Adipose tissue (tissue), 3 donors: ENCODE measurements around the gene SENP5. TPM values are rescaled to one million over a fixed set of nuclear protein-coding genes. Genes with fewer than 3 reads are reported as not detected.

Experiments
- H3K27ac ChIP-seq: one replicate; pipeline ENCODE4 v1.5.1; 2013; ENCODE audit warnings: low read depth, low read length
- WGBS, 3 donors: extraction: QIAGEN DNeasy Blood & Tissue Kit; methylation state at CpG; one replicate each; pipeline ENCODE4 v1.1.7; 2013; 5-methylcytosine and 5-hydroxymethylcytosine counted together
- polyA plus RNA-seq, 3 donors: library from polyadenylated mRNA; stranded (reverse); fragments of 200-250 nt; gene quantifications; one replicate each; pipeline ENCODE4 v1.2.3, GENCODE V29; 2013
- donor health status: healthy with polysubstance abuse.
- donor health status: Bipolar disorder and iron deficiency.
- donor health status: healthy.

Gene SENP5
- polyA plus RNA-seq, 3 donors, result 3.7 to 8.2 (median 7.4) TPM

DNA sequence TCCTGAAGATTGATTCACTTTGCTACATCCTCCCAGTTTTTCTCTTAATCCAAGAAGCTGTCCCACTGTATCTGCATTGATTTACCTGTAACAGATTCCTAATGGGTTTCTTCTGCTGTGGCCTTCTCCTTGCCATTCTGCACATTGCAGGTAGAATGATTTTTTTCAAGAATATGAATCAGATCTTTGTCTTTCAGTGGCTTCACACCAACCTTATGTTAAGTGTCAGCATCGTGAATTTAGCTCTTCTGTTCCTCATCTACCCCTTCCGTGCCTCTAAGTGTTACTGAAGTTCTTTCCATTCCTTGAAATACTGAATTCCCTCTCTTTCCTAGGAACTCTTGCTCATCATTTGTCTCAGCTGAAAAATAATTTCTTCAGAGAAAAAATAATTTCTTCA, 7.5 kb downstream of the SENP5 start:
- 83 to 85% (median 83%) methylated on average over 2 of the region's 2 CpGs for WGBS, 3 donors
- H3K27ac ChIP-seq, result no peak overlapping the region

DNA sequence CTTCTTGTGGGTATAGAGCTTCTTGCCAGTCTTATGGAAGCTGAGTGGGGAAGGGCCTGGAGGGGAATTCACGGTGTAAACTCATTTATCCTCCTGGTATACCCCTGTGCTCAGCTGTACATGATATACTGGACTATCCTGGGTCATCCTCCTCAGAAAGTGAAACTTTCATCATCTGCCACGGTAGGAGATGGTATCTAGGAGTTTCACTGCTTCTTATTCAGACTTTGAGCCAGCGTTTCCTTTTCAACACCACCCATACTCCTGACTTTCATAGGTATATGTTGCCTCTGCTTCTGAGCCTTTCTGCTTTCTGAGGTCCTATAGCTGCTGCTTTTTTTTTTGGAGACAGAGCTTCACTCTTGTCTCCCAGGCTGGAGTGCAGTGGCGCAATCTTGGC, 15.6 kb downstream of the SENP5 start:
- 77 to 81% (median 80%) methylated on average over 4 of the region's 4 CpGs for WGBS, 3 donors
- H3K27ac ChIP-seq, result no peak overlapping the region

DNA sequence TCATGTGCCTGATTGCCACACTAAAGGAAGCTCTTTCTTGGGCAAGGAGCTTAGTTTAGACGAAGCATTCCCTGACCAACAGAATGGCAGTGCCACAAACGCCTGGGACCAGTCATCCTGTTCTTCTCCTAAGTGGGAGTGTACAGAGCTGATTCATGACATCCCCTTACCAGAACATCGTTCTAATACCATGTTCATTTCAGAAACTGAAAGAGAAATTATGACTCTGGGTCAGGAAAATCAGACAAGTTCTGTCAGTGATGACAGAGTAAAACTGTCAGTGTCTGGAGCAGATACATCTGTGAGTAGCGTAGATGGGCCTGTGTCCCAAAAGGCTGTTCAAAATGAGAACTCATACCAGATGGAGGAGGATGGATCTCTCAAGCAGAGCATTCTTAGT, 18.4 kb downstream of the SENP5 start:
- no peak overlapping the region for H3K27ac ChIP-seq
- WGBS, 3 donors, result 57 to 70% (median 57%) methylated on average over 4 of the region's 4 CpGs

DNA sequence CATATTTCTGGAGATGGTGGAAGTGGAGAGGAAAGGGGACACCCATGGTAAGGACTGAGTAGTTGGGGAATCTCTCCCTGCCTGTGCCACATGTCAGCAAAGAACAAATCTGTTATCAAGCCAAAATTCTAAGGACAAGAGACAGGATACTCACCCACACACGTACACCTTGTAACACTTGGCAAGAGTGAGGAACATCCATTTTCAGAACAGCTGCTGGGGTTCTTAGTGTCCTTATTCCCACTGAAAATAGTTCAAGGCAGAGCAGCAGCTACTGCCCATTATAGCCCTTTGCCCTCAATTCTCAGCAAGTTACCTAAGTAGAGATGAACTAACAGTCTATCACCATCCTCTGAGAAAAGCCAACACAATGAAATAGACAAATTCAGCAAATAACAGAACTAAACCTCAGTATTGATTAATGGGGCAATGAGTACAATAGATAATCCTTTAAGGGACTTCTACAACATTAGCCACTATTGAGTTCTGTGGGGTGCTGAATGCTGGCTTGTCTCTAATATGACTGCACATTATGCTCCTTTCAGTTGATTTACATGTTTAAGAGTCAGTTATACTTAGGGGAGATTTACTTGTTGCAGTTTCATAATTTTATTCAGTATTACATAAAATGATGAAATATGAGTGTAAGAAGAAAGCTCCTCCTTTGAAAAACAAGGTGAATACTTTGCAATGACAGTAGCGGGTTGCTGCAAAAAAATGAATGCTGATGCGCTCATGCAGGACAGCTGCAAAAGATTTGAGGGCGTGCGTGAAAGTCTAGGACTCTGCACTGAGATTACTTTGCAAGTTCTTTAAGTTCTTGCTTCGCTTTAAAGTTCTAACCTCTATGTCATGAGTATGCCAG, 22.4 kb downstream of the SENP5 start:
- H3K27ac ChIP-seq, result no peak overlapping the region
- WGBS, 3 donors, result 86 to 89% (median 89%) methylated on average over 6 of the region's 6 CpGs

DNA sequence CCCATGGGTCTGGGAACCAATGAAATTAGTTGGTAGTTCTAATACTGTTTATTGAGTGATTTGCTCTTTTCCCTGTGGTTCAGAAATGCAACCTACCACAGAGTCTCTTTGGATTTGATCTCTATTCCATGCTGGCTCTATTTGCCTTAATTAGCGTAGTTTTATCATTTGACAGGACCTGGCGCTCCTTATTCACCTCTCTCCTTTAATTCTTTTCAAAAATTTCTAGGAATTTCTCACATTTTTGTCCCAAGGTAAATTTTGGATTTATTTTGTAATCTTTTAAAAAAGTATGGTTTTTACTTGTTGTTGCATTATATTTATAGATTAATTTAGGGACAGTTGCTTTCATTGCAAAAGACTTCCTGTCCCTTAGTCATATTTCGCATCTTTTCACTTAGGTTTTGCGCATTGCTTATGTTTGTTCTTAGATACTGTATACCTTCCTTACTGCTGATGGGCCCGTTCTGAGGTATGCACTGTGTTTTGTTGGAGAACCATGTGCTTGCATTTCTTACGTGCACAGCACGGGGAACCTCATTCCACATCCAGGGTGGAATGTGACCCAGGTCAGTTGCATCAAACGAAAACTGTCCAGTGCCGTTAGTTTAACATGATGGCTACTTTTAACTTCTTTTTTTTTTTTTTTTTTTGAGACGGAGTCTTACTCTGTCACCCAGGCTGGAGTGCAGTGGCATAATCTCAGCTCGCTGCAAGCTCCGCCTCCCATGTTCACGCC, 27.0 kb downstream of the SENP5 start:
- H3K27ac ChIP-seq, result no peak overlapping the region
- 92 to 96% (median 93%) methylated on average over 12 to 13 of the region's 13 CpGs for WGBS, 3 donors

DNA sequence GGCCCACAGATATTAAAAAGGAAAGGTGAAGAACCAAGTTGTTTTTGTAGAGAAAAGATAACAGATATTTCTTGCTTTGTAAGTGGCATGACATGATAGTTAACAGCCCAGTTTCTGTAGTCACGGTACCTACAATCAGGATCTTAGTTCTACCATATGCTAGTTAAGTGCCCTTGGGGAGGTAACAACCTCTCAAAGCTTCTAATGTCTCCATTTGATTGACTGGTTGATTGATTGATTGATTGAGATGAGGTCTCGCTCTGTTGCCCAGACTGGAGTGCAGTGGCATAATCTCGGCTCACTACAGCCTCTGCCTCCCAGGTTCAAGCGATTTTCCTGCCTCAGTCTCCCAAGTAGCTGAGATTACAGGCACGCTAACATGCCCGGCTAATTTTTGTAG, 28.5 kb downstream of the SENP5 start:
- no peak overlapping the region for H3K27ac ChIP-seq
- WGBS, 3 donors, result 96 to 98% (median 96%) methylated on average over 6 of the region's 6 CpGs

DNA sequence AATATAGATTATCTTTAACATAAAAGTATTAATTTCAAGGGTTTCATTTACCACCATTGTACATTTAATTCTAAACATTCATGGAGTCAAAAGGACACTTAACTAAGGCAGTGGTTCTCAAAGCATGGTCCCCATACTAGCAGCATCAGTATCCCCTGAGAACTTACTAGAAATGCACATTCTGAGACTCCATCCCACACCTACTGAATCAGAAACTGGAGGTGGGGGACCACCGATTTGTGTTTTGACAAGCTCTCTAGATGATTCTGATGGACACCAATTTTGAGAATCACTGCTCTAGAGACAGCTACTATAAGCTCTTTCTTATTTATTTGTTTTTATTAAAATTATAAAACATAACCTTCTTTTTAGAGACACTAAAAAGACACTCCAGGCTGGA, 34.0 kb downstream of the SENP5 start:
- no peak overlapping the region for H3K27ac ChIP-seq
- WGBS, 3 donors, result 85 to 90% (median 87%) methylated on average over 1 of the region's 1 CpG

DNA sequence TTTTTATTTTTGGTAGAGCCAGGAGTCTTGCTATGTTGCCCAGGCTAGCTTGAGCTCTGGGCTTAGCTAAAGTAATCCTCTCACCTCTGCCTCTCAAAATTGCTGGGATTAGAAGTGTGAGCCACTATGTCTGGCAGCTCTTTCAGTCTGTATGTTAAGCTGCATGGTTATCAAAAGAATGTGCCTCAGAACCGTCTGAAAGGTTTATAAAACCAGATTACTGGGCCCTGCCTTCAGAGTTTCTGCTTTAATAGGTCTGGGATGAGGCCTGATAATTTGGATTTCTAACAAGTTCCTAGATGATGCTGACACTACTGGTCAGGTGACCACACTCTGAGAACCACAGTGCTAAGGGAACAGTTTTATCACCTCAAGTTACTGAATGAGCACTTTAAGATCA, 34.6 kb downstream of the SENP5 start:
- 76 to 96% (median 92%) methylated on average over 1 of the region's 1 CpG for WGBS, 3 donors
- no peak overlapping the region for H3K27ac ChIP-seq

DNA sequence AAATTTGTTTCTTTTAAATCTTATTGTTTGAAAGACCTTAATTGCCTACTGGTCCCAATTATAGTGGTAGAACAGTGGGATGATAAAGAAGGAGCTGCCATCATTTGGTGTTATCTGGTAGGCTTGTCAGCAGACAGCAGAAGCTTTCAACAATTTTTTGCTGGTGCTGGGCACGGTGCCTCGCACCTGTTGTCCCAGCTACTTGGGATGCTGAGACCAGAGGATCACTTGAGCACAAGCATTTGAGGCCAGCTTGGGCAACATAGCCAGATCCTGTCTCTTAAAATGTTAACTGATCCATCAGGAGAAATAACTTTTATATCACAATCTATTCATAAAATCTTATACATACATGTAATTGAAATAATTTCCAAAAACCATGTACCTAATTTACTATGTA, 36.0 kb downstream of the SENP5 start:
- WGBS, 3 donors, result 96 to 100% (median 97%) methylated on average over 2 of the region's 2 CpGs
- no peak overlapping the region for H3K27ac ChIP-seq

DNA sequence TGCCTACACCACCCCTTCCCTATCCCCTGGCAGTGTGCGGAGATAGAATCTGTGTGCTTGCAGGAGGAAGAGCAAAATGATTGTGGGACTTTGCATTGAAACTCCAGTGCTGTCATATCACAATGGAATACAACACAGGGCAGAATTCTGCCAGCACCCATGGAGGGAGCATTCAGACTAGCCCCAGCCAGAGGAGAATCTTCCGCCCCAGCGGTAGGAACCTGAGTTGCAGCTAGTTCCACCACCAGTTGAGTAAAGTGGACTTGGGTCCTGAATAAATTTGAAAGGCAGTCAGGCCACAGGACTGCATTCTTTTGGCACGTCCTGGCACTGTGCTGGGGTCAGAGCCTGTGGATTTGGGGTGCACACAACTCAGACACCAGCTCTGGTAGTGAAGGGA, 47.1 kb downstream of the SENP5 start:
- H3K27ac ChIP-seq, result no peak overlapping the region
- WGBS, 3 donors, result 95 to 96% (median 96%) methylated on average over 4 of the region's 4 CpGs

DNA sequence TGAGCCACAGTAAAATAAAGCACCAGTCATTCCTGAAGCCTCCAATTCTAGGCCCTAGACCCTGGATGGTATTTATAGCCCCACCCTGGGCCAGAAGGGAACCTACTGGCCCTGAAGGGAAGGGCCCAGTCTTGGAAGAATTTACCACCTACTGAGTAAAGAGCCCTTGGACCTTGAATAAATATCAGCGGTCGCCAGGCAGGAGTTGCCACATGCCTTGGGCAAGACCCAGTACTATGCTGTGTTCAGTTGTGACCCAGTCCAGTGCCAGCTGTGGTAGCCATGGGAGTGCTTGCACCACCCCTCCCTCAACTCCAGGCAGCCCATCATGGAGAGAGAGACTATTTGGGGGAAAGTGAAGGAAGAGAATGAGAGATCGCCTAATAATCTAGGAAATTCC, 47.7 kb downstream of the SENP5 start:
- WGBS, 3 donors, result 96 to 98% (median 98%) methylated on average over 3 of the region's 3 CpGs
- no peak overlapping the region for H3K27ac ChIP-seq

DNA sequence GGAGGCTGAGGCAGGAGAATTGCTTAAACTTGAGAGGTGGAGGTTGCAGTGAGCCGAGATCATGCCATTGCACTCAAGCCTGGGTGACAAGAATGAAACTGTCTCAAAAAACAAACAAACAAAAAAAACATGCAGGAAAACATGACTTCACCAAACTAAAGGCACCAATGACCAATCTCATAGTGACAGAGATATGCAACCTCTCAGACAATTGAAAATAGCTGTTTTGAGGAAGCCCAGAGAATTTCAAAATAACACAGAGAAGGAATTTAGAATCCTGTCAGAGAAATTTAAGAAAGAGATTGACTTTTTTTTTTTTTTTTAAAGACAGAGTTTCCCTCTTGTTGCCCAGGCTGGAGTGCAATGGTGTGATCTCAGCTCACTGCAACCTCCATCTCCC, 48.5 kb downstream of the SENP5 start:
- 88 to 98% (median 96%) methylated on average over 1 of the region's 1 CpG for WGBS, 3 donors
- no peak overlapping the region for H3K27ac ChIP-seq

DNA sequence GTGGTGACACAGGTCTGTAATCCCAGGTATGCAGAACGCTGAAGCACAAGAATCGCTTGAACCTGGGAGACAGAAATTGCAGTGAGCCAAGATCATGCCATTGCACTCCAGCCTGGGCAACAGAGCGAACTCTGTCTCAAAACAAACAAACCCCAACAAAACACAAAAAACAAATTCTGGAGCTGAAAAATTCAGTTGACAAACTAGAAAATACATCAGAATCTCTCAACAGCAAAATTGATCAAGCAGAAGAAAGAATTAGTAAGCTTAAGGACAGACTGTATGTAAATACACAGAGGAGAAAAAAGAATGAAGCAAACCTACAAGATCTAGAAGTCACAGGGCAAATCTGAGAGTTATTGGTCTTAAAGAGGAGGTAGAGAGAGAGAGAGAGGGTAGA, 49.3 kb downstream of the SENP5 start:
- WGBS, 3 donors, result 99 to 100% (median 99%) methylated on average over 3 of the region's 3 CpGs

DNA sequence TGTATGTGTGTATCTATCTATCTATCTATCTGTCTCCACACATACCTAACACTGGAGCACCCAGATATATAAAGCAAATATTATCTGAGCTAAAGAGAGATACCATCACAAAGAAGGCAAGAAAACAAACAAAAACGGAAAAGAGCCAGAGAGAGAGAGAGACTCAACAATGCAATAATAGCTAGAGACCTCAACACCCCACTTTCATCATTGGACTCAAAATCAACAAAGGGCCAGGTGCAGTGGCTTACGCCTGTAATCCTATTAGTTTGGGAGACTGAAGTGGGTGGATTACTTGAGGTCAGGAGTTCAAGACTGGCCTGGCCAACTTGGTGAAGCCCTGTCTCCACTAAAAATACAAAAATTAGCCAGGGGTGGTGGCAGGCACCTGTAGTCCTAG, 51.2 kb downstream of the SENP5 start:
- 72 to 94% (median 83%) methylated on average over 2 of the region's 2 CpGs for WGBS, 3 donors

More for the DNA sequence above, 49.3 kb downstream of the SENP5 start:
- no peak overlapping the region for H3K27ac ChIP-seq

DNA sequence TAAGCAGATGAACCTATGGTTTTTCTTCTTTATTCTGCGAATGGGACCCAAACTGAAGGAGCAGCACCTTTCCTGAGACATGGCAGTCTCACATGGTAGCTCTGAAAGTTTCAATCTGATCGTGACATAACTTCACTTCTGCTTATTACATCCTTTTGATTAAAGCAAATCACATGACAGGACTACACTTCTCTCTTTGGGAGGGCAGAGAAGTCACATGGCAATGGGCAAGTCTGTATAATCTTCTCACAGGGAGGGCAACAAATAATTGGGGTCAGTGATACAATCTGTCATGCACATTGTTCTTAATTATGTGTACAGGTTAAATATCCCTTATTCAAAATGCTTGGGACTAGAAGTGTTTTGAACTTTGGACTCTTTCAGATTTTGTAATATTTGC, 53.0 kb downstream of the SENP5 start:
- H3K27ac ChIP-seq, result no peak overlapping the region
- 59 to 65% (median 65%) methylated on average over 2 of the region's 2 CpGs for WGBS, 3 donors

More for the DNA sequence above, 51.2 kb downstream of the SENP5 start:
- H3K27ac ChIP-seq, result no peak overlapping the region

DNA sequence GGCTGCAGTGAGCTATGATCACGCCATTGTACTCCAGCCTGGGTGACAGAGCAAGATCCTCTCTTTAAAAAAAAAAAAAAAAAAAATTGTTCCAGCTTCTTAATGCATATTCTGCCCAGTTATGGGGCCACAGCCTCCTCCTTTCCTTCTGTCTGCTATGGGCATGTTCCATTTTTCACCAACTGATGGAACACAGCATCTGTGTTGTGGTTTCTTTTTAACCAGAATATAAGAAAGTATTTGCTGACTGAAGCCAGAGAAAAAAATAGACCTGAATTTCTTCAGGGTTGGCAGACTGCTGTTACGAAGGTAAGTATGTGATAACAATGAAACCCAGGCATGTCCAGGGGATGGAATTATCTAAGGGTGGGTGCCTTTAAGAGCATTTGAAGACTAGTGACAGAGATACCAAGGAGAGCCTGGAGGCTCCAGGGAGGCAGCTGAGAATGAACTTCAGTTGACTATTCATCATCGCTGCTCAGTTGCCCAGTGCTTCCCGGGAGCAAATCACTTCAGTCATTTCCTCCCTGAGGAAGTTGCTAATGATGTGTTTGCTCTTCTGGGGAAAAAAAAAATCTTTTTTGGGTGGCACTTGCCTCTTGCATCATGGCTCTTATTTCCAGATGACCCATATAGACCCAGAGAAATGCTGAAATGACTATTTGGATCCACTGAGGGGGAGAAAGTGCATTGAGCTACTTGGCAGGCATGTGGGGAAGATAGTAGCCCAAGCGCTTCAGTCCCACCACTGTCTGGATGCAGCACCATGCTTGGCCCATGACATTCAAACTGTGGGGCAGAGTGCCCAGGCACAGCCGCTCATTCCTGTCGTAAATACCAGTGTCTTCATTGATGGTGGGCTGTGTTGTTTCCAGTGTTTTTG, 60.1 kb downstream of the SENP5 start:
- 88 to 95% (median 94%) methylated on average over 7 of the region's 7 CpGs for WGBS, 3 donors

DNA sequence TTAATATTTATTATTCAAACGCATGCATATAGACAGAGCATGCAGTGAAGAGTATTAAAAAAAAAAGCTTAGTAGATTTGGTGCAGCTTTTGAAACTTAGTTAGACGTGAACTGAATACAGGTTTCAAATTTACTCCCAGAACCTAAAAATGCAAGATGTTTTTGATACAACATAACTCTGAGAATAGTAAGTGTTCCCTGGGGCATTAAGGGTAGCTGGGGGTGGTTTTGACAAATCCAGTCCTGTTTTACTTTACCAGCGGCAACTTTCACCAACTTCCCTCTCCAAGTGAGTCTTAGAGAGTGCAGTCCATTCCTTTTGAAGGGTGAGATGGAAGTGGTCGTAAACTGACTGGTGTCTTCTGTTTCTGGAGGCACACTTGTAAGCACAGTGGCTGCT, 63.4 kb downstream of the SENP5 start:
- 89 to 95% (median 89%) methylated on average over 4 of the region's 4 CpGs for WGBS, 3 donors
- no peak overlapping the region for H3K27ac ChIP-seq

More for the DNA sequence above, 60.1 kb downstream of the SENP5 start:
- no peak overlapping the region for H3K27ac ChIP-seq

DNA sequence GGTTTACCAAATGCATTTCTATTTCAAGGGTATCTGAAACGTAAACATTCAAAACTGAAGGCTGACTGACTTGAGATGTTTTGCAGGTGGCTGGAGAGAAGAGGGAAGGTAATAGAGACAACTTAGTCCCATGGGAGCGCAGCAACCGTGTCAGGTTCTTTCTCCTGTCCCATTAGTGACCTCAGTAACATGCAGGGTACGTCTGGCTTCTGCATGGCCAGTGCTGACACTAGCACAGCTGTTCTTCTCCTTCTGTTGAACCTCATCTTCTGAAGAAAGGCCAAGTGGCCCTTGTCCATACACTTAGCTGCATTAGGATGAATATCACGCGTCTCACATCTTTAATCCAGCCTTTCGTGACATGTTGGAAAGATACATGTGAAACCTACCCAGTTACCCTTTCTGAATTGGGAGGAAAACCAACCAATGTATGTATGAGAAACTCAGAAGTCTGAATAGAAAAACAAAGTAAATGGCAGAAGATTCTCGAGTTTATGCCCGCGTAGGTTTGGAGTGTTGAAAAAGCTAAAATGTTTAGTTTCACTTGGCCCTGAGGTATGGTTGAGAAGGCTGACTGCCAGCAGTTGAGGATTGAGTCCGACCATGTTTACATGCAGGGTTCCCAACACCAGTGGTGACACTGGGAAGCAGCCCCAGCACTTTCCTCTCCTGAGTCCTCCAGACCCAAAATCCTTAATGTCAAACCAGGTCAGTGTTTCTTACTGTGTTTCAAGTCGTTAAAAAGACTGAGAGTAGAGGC, 64.3 kb downstream of the SENP5 start:
- 89 to 90% (median 89%) methylated on average over 12 of the region's 12 CpGs for WGBS, 3 donors
- H3K27ac ChIP-seq, result no peak overlapping the region
